Measurements from ENCODE around the gene RNASEH2B. TPM values are rescaled to one million over a fixed set of nuclear protein-coding genes. Genes with fewer than 3 reads are reported as not detected.

Gene RNASEH2B
- total and polyA plus RNA-seq, 12 donors: 30.5 to 86.8 (median 40.1) TPM

GRCh38 chr13:50914176-50914700 is 4.6 kb downstream of the RNASEH2B start:
- TF ChIP-seq CTCF (IDR thresholded peaks at IDR 0.05): no peak
- no peak for ATAC-seq
- H3K9me3 ChIP-seq: no peaks in the 10 kb centered on the region
- WGBS, 2 donors: 43 to 48% methylated on average over 9 of the region's 9 CpGs
- H3K4me1 ChIP-seq: peaks cover 9 to 90% (median 62%) of the 10 kb centered on the region in 9 donors
- intact Hi-C loops (cut with DNase I): loop anchor here (5.0 to 10.0 kb wide), 14 partner anchors 109 to 942 kb away; partner anchors contain the start of gene TRIM13 (in 1 of the 10)
- H3K27me3 ChIP-seq: no peaks in the 10 kb centered on the region
- H3K4me3 ChIP-seq: peak overlapping the region in 1 of 10 donors; percentile 11
- no peak for DNase-seq
- H3K27ac ChIP-seq: peak overlapping the region in 7 of 10 donors; percentile 31 to 87 (median 60)
- H3K36me3 ChIP-seq: no peaks in the 10 kb centered on the region

GRCh38 chr13:50914848-50915247 is 5.3 kb downstream of the RNASEH2B start:
- DNase-seq (no peak), ATAC-seq (no peak)
- Histone ChIP-seq H3K4me3 (peak overlapping the region in 1 of 10 donors; percentile 11), H3K27ac (peak overlapping the region in 7 of 10 donors; percentile 1 to 87 (median 60)), H3K4me1 (peaks cover 9 to 94% (median 64%) of the 10 kb centered on the region in 9 donors), H3K36me3 (no peaks in the 10 kb centered on the region), H3K27me3 (no peaks in the 10 kb centered on the region), H3K9me3 (no peaks in the 10 kb centered on the region)
- no peak for TF ChIP-seq CTCF (IDR thresholded peaks at IDR 0.05)
- intact Hi-C loops (cut with DNase I): loop anchor here (5.0 to 10.0 kb wide), 14 partner anchors 110 to 943 kb away; partner anchors contain the start of gene TRIM13 (in 1 of the 10)
- 62 to 79% methylated on average over 1 of the region's 1 CpG for WGBS, 2 donors

- Histone ChIP-seq H3K9me3 (no peaks in the 10 kb centered on the region), H3K36me3 (no peaks in the 10 kb centered on the region), H3K4me1 (peaks cover 9 to 98% (median 63%) of the 10 kb centered on the region in 9 donors), H3K27me3 (no peaks in the 10 kb centered on the region), H3K27ac (peak overlapping the region in 7 of 10 donors; percentile 1 to 87 (median 60)), H3K4me3 (no peak overlapping the region)
- ATAC-seq (no peak), DNase-seq (no peak)
- WGBS, 2 donors: 83 to 84% methylated on average over 5 of the region's 5 CpGs
- intact Hi-C loops (cut with DNase I): loop anchor here in 7 of 10 donors (10.0 kb wide), 6 partner anchors 111 to 941 kb away; no protein-coding TSS in a partner anchor
- no peak for TF ChIP-seq CTCF (IDR thresholded peaks at IDR 0.05)
Observed at GRCh38 chr13:50915565-50915964, 6.0 kb downstream of the RNASEH2B start.

GRCh38 chr13:50916701-50917184 is 7.2 kb downstream of the RNASEH2B start:
- Histone ChIP-seq H3K36me3 (no peaks in the 10 kb centered on the region), H3K4me3 (no peak overlapping the region), H3K27me3 (no peaks in the 10 kb centered on the region), H3K9me3 (peaks cover 0 to 3% (median 0%) of the 10 kb centered on the region in 11 donors), H3K27ac (peak overlapping the region in 8 of 10 donors; percentile 28 to 87 (median 44)), H3K4me1 (peaks cover 3 to 98% (median 51%) of the 10 kb centered on the region in 9 donors)
- DNase-seq: peak in 1 of 2 donors; percentile 10
- peak; percentile 30 to 55 (median 46) for ATAC-seq
- 51 to 60% methylated on average over 2 of the region's 2 CpGs for WGBS, 2 donors
- no peak for TF ChIP-seq CTCF (IDR thresholded peaks at IDR 0.05)
- intact Hi-C loops (cut with DNase I): loop anchor here in 7 of 10 donors (10.0 kb wide), 6 partner anchors 112 to 942 kb away; no protein-coding TSS in a partner anchor

Measured in heart right ventricle (tissue), 16 donors.